Neural crest cell (in vitro differentiated cells): ENCODE measurements around the gene WWOX. TPM values are rescaled to one million over a fixed set of nuclear protein-coding genes. Genes with fewer than 3 reads are reported as not detected.

Experiments used
- DNase-seq: peaks from one replicate; pipeline ENCODE4 v3.0.0; 2021; ENCODE audit warnings: low read depth, mixed read lengths, low spot score
- H3K27ac Mint-ChIP-seq: one replicate; pipeline ENCODE4 v1.8.0; 2021; ENCODE audit warnings: mild to moderate bottlenecking, mixed read lengths; ENCODE audit not compliant: unreplicated experiment
- H3K27me3 Mint-ChIP-seq: 2 replicates; pipeline ENCODE4 v1.8.0; 2021; ENCODE audit warnings: low read depth, mild to moderate bottlenecking, mixed read lengths
- H3K36me3 Mint-ChIP-seq: 2 replicates; pipeline ENCODE4 v1.8.0; 2021; ENCODE audit warnings: low read depth, mild to moderate bottlenecking, mixed read lengths
- H3K4me1 Mint-ChIP-seq: 2 replicates; pipeline ENCODE4 v1.8.0; 2021; ENCODE audit warnings: mixed read lengths
- H3K4me3 Mint-ChIP-seq: one replicate; pipeline ENCODE4 v1.8.0; 2021; ENCODE audit warnings: mild to moderate bottlenecking, mixed read lengths
- H3K9me3 Mint-ChIP-seq: 2 replicates; pipeline ENCODE4 v1.8.0; 2021; ENCODE audit warnings: mixed read lengths
- CTCF ChIP-seq: fragments of 200-600 bp; sonication (generic); conservative IDR thresholded peaks from 2 replicates; pipeline ENCODE4 v1.5.0; 2021; ENCODE audit warnings: antibody characterized with exemption, mild to moderate bottlenecking
- total RNA-seq: library from RNA; stranded (reverse); gene quantifications from 2 replicates; pipeline ENCODE4 v1.2.1, GENCODE V29; 2021

The WWOX gene
- total RNA-seq, 1 donor from 2014 or later = 30.5 TPM

- no peak for TF ChIP-seq CTCF
- DNase-seq = no peak
- no peaks in the 10 kb centered on the region for H3K27me3 Mint-ChIP-seq
- H3K9me3 Mint-ChIP-seq = peaks cover 13% of the 10 kb centered on the region
- H3K4me1 Mint-ChIP-seq = peaks cover 13% of the 10 kb centered on the region
- H3K27ac Mint-ChIP-seq = no peak overlapping the region
- no peak overlapping the region for H3K4me3 Mint-ChIP-seq
- no peaks in the 10 kb centered on the region for H3K36me3 Mint-ChIP-seq
Measured at GRCh38 chr16:78903843-78904242, 804.4 kb downstream of the WWOX start.

GRCh38 chr16:78906135-78906534 is 806.7 kb downstream of the WWOX start:
- Mint-ChIP-seq H3K27me3 (no peaks in the 10 kb centered on the region), H3K27ac (no peak overlapping the region), H3K36me3 (no peaks in the 10 kb centered on the region), H3K4me1 (peaks cover 13% of the 10 kb centered on the region), H3K4me3 (no peak overlapping the region), H3K9me3 (peaks cover 18% of the 10 kb centered on the region)
- DNase-seq = no peak
- no peak for TF ChIP-seq CTCF

- Mint-ChIP-seq H3K4me1 (peaks cover 13% of the 10 kb centered on the region), H3K27ac (no peak overlapping the region), H3K27me3 (no peaks in the 10 kb centered on the region), H3K4me3 (no peak overlapping the region), H3K36me3 (no peaks in the 10 kb centered on the region), H3K9me3 (peaks cover 22% of the 10 kb centered on the region)
- TF ChIP-seq CTCF = no peak
- DNase-seq = no peak
Measured at GRCh38 chr16:78909226-78909625, 809.8 kb downstream of the WWOX start.

GRCh38 chr16:78915811-78916345 is 816.4 kb downstream of the WWOX start:
- Mint-ChIP-seq H3K4me3 (no peak overlapping the region), H3K4me1 (peaks cover 5% of the 10 kb centered on the region), H3K27ac (no peak overlapping the region), H3K9me3 (peaks cover 7% of the 10 kb centered on the region), H3K36me3 (peaks cover 6% of the 10 kb centered on the region), H3K27me3 (no peaks in the 10 kb centered on the region)
- no peak for DNase-seq
- TF ChIP-seq CTCF = no peak

GRCh38 chr16:78916928-78917545 is 817.6 kb downstream of the WWOX start:
- DNase-seq = no peak
- Mint-ChIP-seq H3K36me3 (peaks cover 11% of the 10 kb centered on the region), H3K27me3 (no peaks in the 10 kb centered on the region), H3K4me1 (peaks cover 5% of the 10 kb centered on the region), H3K9me3 (peaks cover 12% of the 10 kb centered on the region), H3K4me3 (no peak overlapping the region), H3K27ac (no peak overlapping the region)
- no peak for TF ChIP-seq CTCF
